ENCODE results near the gene SLC41A2. TPM values are rescaled to one million over a fixed set of nuclear protein-coding genes. Genes with fewer than 3 reads are reported as not detected.

SLC41A2 gene
- polyA plus RNA-seq, 1 experiment = 3.6 TPM

DNA sequence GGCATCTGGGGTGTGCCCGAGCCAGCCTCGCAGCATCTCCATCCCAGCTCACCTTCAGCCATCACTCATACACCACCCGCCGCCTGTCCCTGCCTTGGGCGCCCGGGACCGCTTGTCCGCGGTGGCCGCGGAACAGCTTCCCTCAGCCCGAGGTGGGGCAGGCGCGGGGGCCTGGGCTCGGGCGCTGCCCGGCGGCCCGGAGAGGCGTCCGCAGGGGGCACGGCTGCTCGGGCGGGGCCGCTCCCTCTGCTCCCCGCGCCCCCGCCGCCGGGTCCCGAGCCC is 430 bp downstream of the SLC41A2 start:
- H3K27me3 ChIP-seq (ENCODE audit: control insufficient read depth, insufficient read depth, low read length) = peaks cover 9% of the 10 kb centered on the region
- TF ChIP-seq, protein P1, sequence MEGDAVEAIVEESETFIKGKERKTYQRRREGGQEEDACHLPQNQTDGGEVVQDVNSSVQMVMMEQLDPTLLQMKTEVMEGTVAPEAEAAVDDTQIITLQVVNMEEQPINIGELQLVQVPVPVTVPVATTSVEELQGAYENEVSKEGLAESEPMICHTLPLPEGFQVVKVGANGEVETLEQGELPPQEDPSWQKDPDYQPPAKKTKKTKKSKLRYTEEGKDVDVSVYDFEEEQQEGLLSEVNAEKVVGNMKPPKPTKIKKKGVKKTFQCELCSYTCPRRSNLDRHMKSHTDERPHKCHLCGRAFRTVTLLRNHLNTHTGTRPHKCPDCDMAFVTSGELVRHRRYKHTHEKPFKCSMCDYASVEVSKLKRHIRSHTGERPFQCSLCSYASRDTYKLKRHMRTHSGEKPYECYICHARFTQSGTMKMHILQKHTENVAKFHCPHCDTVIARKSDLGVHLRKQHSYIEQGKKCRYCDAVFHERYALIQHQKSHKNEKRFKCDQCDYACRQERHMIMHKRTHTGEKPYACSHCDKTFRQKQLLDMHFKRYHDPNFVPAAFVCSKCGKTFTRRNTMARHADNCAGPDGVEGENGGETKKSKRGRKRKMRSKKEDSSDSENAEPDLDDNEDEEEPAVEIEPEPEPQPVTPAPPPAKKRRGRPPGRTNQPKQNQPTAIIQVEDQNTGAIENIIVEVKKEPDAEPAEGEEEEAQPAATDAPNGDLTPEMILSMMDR (IDR thresholded peaks at IDR 0.05; ENCODE audit: low read depth, low read length) = no peak
- ChIA-PET CTCF (interaction anchor here (1.7 kb wide), 1 partner anchor 576 kb away, joined by 7 read pairs; no protein-coding TSS in a partner anchor), POLR2A (no interaction called here)
- H3K27ac ChIP-seq (ENCODE audit: low read depth, low read length) = no peak overlapping the region
- DNase-seq (ENCODE audit: low read depth, low spot score) = no peak
- H3K9me3 ChIP-seq (ENCODE audit: control insufficient read depth, insufficient read depth, low read length) = no peaks in the 10 kb centered on the region
- peak overlapping the region; percentile 80 for H3K4me3 ChIP-seq (ENCODE audit: low read depth, low read length)

- Histone ChIP-seq H3K27me3 (ENCODE audit: control insufficient read depth, insufficient read depth, low read length) (peaks cover 8% of the 10 kb centered on the region), H3K4me3 (ENCODE audit: low read depth, low read length) (peak overlapping the region; percentile 80), H3K9me3 (ENCODE audit: control insufficient read depth, insufficient read depth, low read length) (no peaks in the 10 kb centered on the region), H3K27ac (ENCODE audit: low read depth, low read length) (no peak overlapping the region)
- no peak for DNase-seq (ENCODE audit: low read depth, low spot score)
- CTCF ChIA-PET = interaction anchor here (1.7 kb wide), 1 partner anchor 575 kb away, joined by 7 read pairs; no protein-coding TSS in a partner anchor
- POLR2A ChIA-PET = no interaction called here
- TF ChIP-seq, protein P1 (IDR thresholded peaks at IDR 0.05; ENCODE audit: low read depth, low read length) = no peak
These were observed 996 bp downstream of the SLC41A2 start for GRCh38 chr12:104956870-104957718.

DNA sequence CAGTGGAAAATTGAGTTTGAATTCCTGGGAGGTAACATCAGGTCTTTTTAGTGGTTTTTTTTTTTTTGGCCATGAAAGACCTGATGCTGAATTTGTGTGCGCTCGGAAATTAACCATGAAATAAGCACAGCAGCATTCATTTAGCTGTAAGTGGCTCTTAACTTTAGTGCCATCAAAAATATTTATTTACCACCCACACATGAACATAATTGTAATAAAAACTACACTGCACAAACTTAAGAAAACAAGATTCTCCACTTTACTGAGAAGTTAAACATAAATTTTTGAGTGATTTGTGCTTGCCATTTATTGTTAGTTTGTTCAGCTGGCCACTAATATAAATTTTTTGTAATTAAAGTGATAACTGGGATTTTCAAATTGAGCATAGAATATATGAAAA is 2.4 kb downstream of the SLC41A2 start:
- Histone ChIP-seq H3K4me3 (ENCODE audit: low read depth, low read length) (no peak overlapping the region), H3K27me3 (ENCODE audit: control insufficient read depth, insufficient read depth, low read length) (peaks cover 8% of the 10 kb centered on the region), H3K9me3 (ENCODE audit: control insufficient read depth, insufficient read depth, low read length) (no peaks in the 10 kb centered on the region), H3K27ac (ENCODE audit: low read depth, low read length) (no peak overlapping the region)
- DNase-seq (ENCODE audit: low read depth, low spot score) = no peak
- CTCF ChIA-PET = interaction anchor here (0.7 kb wide), 1 partner anchor 106 kb away, joined by 4 read pairs; no protein-coding TSS in a partner anchor
- TF ChIP-seq, protein P1 (IDR thresholded peaks at IDR 0.05; ENCODE audit: low read depth, low read length) = no peak
- POLR2A ChIA-PET = no interaction called here

GRCh38 chr12:104953323-104953722 is 4.8 kb downstream of the SLC41A2 start:
- DNase-seq (ENCODE audit: low read depth, low spot score) = no peak
- Histone ChIP-seq H3K4me3 (ENCODE audit: low read depth, low read length) (no peak overlapping the region), H3K27ac (ENCODE audit: low read depth, low read length) (no peak overlapping the region), H3K9me3 (ENCODE audit: control insufficient read depth, insufficient read depth, low read length) (no peaks in the 10 kb centered on the region), H3K27me3 (ENCODE audit: control insufficient read depth, insufficient read depth, low read length) (peaks cover 8% of the 10 kb centered on the region)
- ChIA-PET POLR2A (no interaction called here), CTCF (no interaction called here)
- TF ChIP-seq, protein P1 (IDR thresholded peaks at IDR 0.05; ENCODE audit: low read depth, low read length) = no peak

DNA sequence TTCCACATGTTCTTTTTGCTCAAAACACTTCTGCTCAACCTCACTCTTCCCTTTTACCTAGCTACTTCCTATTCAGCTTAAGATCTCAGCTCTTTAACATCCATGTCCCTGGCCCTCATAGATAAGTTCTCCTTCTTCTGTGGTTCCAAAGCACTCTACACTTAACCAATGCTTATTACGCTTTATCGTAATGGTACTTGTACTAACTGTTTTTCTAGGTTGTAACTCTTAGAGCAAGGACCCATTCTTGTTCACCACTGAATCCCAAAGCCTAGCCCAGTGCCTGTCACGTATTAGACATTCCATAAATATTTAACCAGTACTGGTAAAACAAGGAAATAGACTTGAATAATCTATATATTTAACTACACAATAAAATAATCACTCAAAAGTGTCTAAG is 5.3 kb downstream of the SLC41A2 start:
- ChIA-PET POLR2A (no interaction called here), CTCF (no interaction called here)
- H3K9me3 ChIP-seq (ENCODE audit: control insufficient read depth, insufficient read depth, low read length) = no peaks in the 10 kb centered on the region
- TF ChIP-seq, protein P1 (IDR thresholded peaks at IDR 0.05; ENCODE audit: low read depth, low read length) = no peak
- H3K4me3 ChIP-seq (ENCODE audit: low read depth, low read length) = no peak overlapping the region
- DNase-seq (ENCODE audit: low read depth, low spot score) = no peak
- H3K27ac ChIP-seq (ENCODE audit: low read depth, low read length) = no peak overlapping the region
- H3K27me3 ChIP-seq (ENCODE audit: control insufficient read depth, insufficient read depth, low read length) = peaks cover 8% of the 10 kb centered on the region
